ENCODE measurements around the gene TMEM97. TPM values are rescaled to one million over a fixed set of nuclear protein-coding genes. Genes with fewer than 3 reads are reported as not detected.

Gene TMEM97
- total and polyA plus RNA-seq, 9 of the 15 experiments (the other 6 are each of a cell fraction or from before 2014, with no cell fraction given): 34.6 to 121 (median 76.0) TPM

GRCh38 chr17:28334666-28335200 lies 15.7 kb downstream of the TMEM97 start:
- Histone ChIP-seq H3K9me1 (ENCODE audit: control insufficient read depth, insufficient read depth, low read length) (no peaks in the 10 kb centered on the region), H3K4me1 (replicated peaks in 1 of 2; ENCODE audit: control insufficient read depth in 2 of 2, insufficient read depth in 2 of 2, low read length in 2 of 2) (peaks cover 19 to 20% of the 10 kb centered on the region in 2 experiments; a peak in 4 of 5 replicates), H3K4me2 (ENCODE audit: insufficient read depth, low read length) (peak overlapping the region; percentile 98), H3K27ac (ENCODE audit: extremely low read depth, low read depth, low read length) (peak overlapping the region; percentile 27; the same call in 2 of the 3 replicates), H3K36me3 (ENCODE audit: control insufficient read depth, insufficient read depth, low read length) (peaks cover 20% of the 10 kb centered on the region; the same call in 2 of the 3 replicates), H3K79me2 (ENCODE audit: control insufficient read depth, insufficient read depth, low read length) (peaks cover 33% of the 10 kb centered on the region), H3K9me3 (replicated peaks; ENCODE audit: control insufficient read depth, insufficient read depth, low read depth, low read length) (no peaks in the 10 kb centered on the region), H3K9ac (ENCODE audit: insufficient read depth in 1 of 2, low read depth in 2 of 2, low read length in 2 of 2) (peak overlapping the region; percentile 75 to 92), H3K4me3 (peak overlapping the region; percentile 95), H4K20me1 (replicated peaks; ENCODE audit: control insufficient read depth, insufficient read depth, low read length) (peaks cover 14% of the 10 kb centered on the region), H2AFZ (ENCODE audit: low read depth, low read length) (peak overlapping the region; percentile 88), H3K27me3 (ENCODE audit: control insufficient read depth in 2 of 2, insufficient read depth in 2 of 2, low read length in 2 of 2) (no peaks in the 10 kb centered on the region)
- in situ Hi-C loops (cut with MboI): no loop called here
- intact Hi-C loops (cut with micrococcal nuclease): loop anchor here (2.0 kb wide), 1 partner anchor 16 kb away; the partner anchor contains the start of gene TMEM97
- CTCF ChIA-PET (ENCODE audit: low intra/inter-chr PET ratio): no interaction called here
- TF ChIP-seq CBFA2T3 (IDR thresholded peaks at IDR 0.05) (peak; percentile 51), NFATC3 (IDR thresholded peaks at IDR 0.05) (peak; percentile 88), TAF15 (IDR thresholded peaks at IDR 0.05; ENCODE audit: low read depth, low read length) (no peak), DEAF1 (CRISPR knock-in tag; IDR thresholded peaks at IDR 0.05) (no peak), SRF (CRISPR knock-in tag; IDR thresholded peaks at IDR 0.05) (0 out of 4 replicates have a peak, but pooled peaks of 1 of the 2 experiments have one; percentile 3), ARID1B (IDR thresholded peaks at IDR 0.05) (peak; percentile 18; the same call in 1 of the 2 replicates), ZNF561 (CRISPR knock-in tag; conservative IDR thresholded peaks at IDR 0.05) (no peak), CTBP1 (IDR thresholded peaks at IDR 0.05; ENCODE audit: borderline replicate concordance) (0 out of 2 replicates have a peak, but pooled peaks have one; percentile 24), SNIP1 (IDR thresholded peaks at IDR 0.05; ENCODE audit: low read depth) (peak; percentile 39; the same call in 1 of the 2 replicates)
- 2% methylated on average over 18 of the region's 18 CpGs for WGBS (ENCODE audit: insufficient coverage, low coverage, missing lambda C conversion rate)
- BruUV-seq (replicated peaks): TSS peak; percentile 44
- POLR2A ChIA-PET: interaction anchor here (0.7 to 6.5 kb wide), 15 partner anchors 9 to 129 kb away, joined by 3 to 62 read pairs (median 5); partner anchors contain the start of genes POLDIP2 and TMEM97
- ATAC-seq (no peak), DNase-seq (ENCODE audit: extremely low read depth in 1 of 4, low spot score in 3 of 4) (no peak), FAIRE-seq (no peak)

All from K562 (cell line).